HG02610 (cell line): Measurements from ENCODE around the gene ZNF143.
"Not testable (repeated sequence)": the region's sequence is repeated elsewhere in the genome, so short reads cannot be mapped to it uniquely, and the experiment has no call there.

Source experiments
- ATAC-seq: cut with Tn5 transposase; IDR thresholded peaks from one replicate; pipeline ENCODE4 v1.9.1; 2021; ENCODE audit warnings: mild to moderate bottlenecking, moderate library complexity; ENCODE audit not compliant: unreplicated experiment

The ZNF143 gene

GRCh38 chr11:9495803-9496514 is 35.1 kb downstream of the ZNF143 start:
- no peak for ATAC-seq

GRCh38 chr11:9498457-9499078 is 37.8 kb downstream of the ZNF143 start:
- no peak for ATAC-seq

GRCh38 chr11:9506489-9507276 is 45.9 kb downstream of the ZNF143 start:
- no peak for ATAC-seq

GRCh38 chr11:9507277-9507580 is 46.4 kb downstream of the ZNF143 start:
- ATAC-seq, result no peak

- no peak for ATAC-seq
Observed at GRCh38 chr11:9509041-9509440, 48.2 kb downstream of the ZNF143 start.

- no peak for ATAC-seq
Observed at GRCh38 chr11:9512370-9513019, 51.7 kb downstream of the ZNF143 start.

GRCh38 chr11:9514576-9514975 is 53.8 kb downstream of the ZNF143 start:
- not testable (repeated sequence) for ATAC-seq

- no peak for ATAC-seq
Observed at GRCh38 chr11:9516113-9516512, 55.3 kb downstream of the ZNF143 start.

GRCh38 chr11:9518835-9519410 is 58.1 kb downstream of the ZNF143 start:
- ATAC-seq, result no peak

- ATAC-seq, result no peak
Observed at GRCh38 chr11:9524001-9524400, 63.2 kb downstream of the ZNF143 start.

GRCh38 chr11:9525116-9525515 is 64.3 kb downstream of the ZNF143 start:
- ATAC-seq, result no peak

GRCh38 chr11:9527481-9528135 is 66.8 kb downstream of the ZNF143 start:
- no peak for ATAC-seq

GRCh38 chr11:9528136-9528501 is 67.3 kb downstream of the ZNF143 start:
- no peak for ATAC-seq

GRCh38 chr11:9528573-9529333 is 67.9 kb downstream of the ZNF143 start:
- ATAC-seq, result no peak

- no peak for ATAC-seq
Observed at GRCh38 chr11:9529334-9529650, 68.5 kb downstream of the ZNF143 start.

- no peak for ATAC-seq
Observed at GRCh38 chr11:9530020-9530621, 69.3 kb downstream of the ZNF143 start.

- no peak for ATAC-seq
Observed at GRCh38 chr11:9530901-9531625, 70.3 kb downstream of the ZNF143 start.

GRCh38 chr11:9533058-9533457 is 72.2 kb downstream of the ZNF143 start:
- ATAC-seq, result no peak
